ENCODE measurements around the gene PSMD12. TPM values are rescaled to one million over a fixed set of nuclear protein-coding genes. Genes with fewer than 3 reads are reported as not detected.
"Not testable (repeated sequence)": the region's sequence is repeated elsewhere in the genome, so short reads cannot be mapped to it uniquely, and the experiment has no call there.

Gene PSMD12
- total and polyA plus RNA-seq, 11 donors, result 18.2 to 57.5 (median 46.5) TPM

GRCh38 chr17:67311575-67311974, 54.8 kb downstream of the PSMD12 start:
- H3K4me1 ChIP-seq, result peaks cover 0 to 18% (median 5%) of the 10 kb centered on the region in 12 donors
- no peaks in the 10 kb centered on the region for H3K27me3 ChIP-seq
- peak overlapping the region in 5 of 12 donors; percentile 9 to 71 (median 63) for H3K27ac ChIP-seq
- ATAC-seq, result no peak
- no peaks in the 10 kb centered on the region for H3K9me3 ChIP-seq
- TF ChIP-seq POLR2A (IDR thresholded peaks at IDR 0.05) (no peak), CTCF (IDR thresholded peaks at IDR 0.05) (no peak)
- WGBS, 4 donors, result 73 to 77% (median 75%) methylated on average over 4 of the region's 4 CpGs
- intact Hi-C loops (cut with DNase I), result no loop called here
- no peaks in the 10 kb centered on the region for H3K36me3 ChIP-seq
- DNase-seq, result no peak
- H3K4me3 ChIP-seq, result peak overlapping the region in 1 of 12 donors; percentile 12

GRCh38 chr17:67310406-67310805, 56.0 kb downstream of the PSMD12 start:
- WGBS, 4 donors, result 98 to 100% (median 98%) methylated on average over 10 of the region's 10 CpGs
- ATAC-seq, result no peak
- Histone ChIP-seq H3K4me1 (peaks cover 0 to 18% (median 5%) of the 10 kb centered on the region in 12 donors), H3K27me3 (no peaks in the 10 kb centered on the region), H3K27ac (no peak overlapping the region), H3K9me3 (no peaks in the 10 kb centered on the region), H3K36me3 (no peaks in the 10 kb centered on the region), H3K4me3 (no peak overlapping the region)
- intact Hi-C loops (cut with DNase I), result no loop called here
- no peak for TF ChIP-seq POLR2A (IDR thresholded peaks at IDR 0.05)
- TF ChIP-seq CTCF (IDR thresholded peaks at IDR 0.05), result no peak
- DNase-seq, result no peak

GRCh38 chr17:67305446-67306235, 60.7 kb downstream of the PSMD12 start:
- H3K9me3 ChIP-seq; H3K4me1 ChIP-seq; DNase-seq; ATAC-seq; H3K27ac ChIP-seq; H3K36me3 ChIP-seq; intact Hi-C loops (cut with DNase I); H3K4me3 ChIP-seq; H3K27me3 ChIP-seq: not testable (repeated sequence)
- 72 to 75% (median 74%) methylated on average over 10 of the region's 10 CpGs for WGBS, 4 donors

GRCh38 chr17:67297454-67297960, 68.9 kb downstream of the PSMD12 start:
- no peak for TF ChIP-seq POLR2A (IDR thresholded peaks at IDR 0.05)
- TF ChIP-seq CTCF (IDR thresholded peaks at IDR 0.05), result no peak
- no peaks in the 10 kb centered on the region for H3K36me3 ChIP-seq
- WGBS, 4 donors, result 85 to 93% (median 90%) methylated on average over 10 of the region's 10 CpGs
- H3K27me3 ChIP-seq, result no peaks in the 10 kb centered on the region
- H3K27ac ChIP-seq, result no peak overlapping the region
- DNase-seq (no peak), ATAC-seq (no peak)
- intact Hi-C loops (cut with DNase I), result loop anchor here in 3 of 10 donors (10.0 kb wide), 3 partner anchors 53 to 583 kb away; partner anchors contain the start of gene HELZ (in 1 of the 3)
- peaks cover 0 to 13% (median 1%) of the 10 kb centered on the region in 12 donors for H3K4me1 ChIP-seq
- no peak overlapping the region for H3K4me3 ChIP-seq
- H3K9me3 ChIP-seq, result no peaks in the 10 kb centered on the region

Data from heart left ventricle (tissue), 16 donors.